HG03159 (cell line): ENCODE data around the gene ALPL.

Source experiments
- ATAC-seq: cut with Tn5 transposase; IDR thresholded peaks from one replicate; pipeline ENCODE4 v1.9.1; 2021; ENCODE audit warnings: mild to moderate bottlenecking, moderate library complexity; ENCODE audit not compliant: unreplicated experiment

Gene ALPL

DNA sequence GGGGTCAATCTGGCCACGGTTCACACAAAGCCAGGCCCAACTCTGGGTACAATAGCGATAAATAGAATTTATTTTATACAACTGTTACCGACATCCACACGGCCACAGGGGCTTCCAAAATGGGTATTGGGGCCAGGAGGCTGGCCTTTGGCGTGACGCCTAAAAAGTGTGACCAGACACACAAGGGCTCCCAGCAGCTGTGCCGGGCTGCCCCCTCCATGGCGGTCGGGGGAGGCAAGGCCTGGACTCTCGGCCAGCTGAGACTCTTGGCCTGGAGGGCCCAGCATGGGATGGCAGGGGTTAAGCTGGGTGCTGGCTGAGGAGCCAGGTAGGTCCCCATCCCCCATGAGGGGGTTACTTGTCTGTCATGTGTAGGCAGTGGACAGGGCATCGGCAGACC is 87.0 kb downstream of the ALPL start:
- no peak for ATAC-seq

GRCh38 chr1:21596628-21597027 is 87.4 kb downstream of the ALPL start:
- ATAC-seq, result no peak

DNA sequence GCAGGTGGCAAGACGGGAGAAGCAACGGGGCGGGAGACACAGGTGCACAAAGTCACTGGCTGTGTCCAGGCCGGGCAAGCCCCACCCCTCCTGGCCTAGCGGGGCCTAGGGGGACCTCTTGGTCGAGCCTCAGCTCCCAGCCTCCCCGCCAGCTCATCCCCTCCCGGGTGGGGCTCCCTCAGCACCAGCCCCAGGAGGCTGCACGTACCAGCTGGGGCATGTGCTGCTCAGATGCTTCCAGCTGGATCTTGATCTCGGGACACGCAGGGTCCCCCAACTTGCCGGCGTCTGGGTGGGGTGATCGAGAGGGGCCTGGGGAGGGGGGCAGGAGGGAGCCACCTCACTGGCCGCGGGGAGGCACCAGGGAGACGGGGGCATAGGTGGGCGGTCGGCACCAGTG is 88.5 kb downstream of the ALPL start:
- ATAC-seq, result no peak

DNA sequence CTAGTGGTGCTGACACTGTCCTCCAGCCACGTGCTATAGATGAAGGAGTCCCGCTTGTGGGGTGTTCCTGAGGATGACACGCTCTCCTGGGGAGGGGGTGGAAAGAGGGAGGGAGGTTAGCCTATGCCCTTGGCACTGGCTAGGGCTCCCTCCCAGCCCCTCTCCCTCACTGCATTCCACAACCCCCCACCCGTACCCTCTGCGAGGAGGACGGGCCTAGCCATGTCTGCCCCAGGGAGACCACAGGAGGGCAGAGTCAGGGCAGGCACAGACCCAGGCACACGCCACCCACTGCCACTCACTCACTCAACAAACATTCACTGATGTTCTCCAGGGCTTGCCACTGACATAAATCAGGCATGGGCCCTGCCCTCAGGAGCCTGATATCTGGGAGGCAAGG is 89.2 kb downstream of the ALPL start:
- no peak for ATAC-seq

DNA sequence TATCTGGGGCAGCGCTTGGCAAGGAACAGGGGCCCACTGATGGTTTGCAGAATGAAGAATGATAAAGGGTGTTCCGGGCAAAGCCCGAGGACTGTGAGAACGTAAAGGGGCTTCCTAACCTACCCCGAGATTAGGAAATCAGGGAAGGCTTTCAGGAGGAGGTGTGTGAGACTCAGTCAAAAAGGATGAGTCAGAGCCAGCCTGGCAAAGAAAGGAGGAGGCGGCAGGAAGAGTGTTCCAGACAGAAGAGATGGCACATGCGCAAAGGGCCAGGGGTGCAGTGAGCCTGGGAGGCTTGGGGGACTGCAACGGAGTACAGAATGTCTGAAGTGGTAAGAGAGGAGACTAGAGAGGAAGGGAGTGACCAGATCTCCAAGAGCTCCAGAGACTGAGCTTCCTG is 89.7 kb downstream of the ALPL start:
- ATAC-seq, result no peak

DNA sequence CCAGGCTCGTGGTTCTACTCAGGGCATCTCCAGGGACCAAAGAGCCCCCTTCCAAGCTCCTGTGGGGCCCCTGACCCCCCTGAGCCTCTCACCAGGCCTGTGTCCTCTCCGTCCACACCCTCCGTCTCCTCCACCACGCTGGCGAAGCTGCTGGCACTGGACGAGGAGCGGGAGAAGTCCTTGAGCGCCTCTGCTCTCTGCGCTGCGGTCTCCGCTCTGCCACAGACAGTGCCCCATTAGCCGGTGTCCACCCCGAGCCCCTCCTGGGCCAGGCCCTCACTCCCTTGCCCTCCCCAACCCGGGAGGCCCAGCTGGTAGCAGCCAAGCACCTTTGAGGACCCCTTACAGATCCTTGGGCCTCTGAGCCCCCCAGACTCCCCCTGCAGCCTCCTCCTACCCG is 90.2 kb downstream of the ALPL start:
- no peak for ATAC-seq

- no peak for ATAC-seq
Measured at GRCh38 chr1:21601278-21602048, 92.2 kb downstream of the ALPL start.

- no peak for ATAC-seq
Measured at GRCh38 chr1:21603177-21604138, 94.2 kb downstream of the ALPL start.

- no peak for ATAC-seq
Measured at GRCh38 chr1:21604208-21604957, 95.2 kb downstream of the ALPL start.

- ATAC-seq, result no peak
Measured at GRCh38 chr1:21605012-21605715, 95.9 kb downstream of the ALPL start.

DNA sequence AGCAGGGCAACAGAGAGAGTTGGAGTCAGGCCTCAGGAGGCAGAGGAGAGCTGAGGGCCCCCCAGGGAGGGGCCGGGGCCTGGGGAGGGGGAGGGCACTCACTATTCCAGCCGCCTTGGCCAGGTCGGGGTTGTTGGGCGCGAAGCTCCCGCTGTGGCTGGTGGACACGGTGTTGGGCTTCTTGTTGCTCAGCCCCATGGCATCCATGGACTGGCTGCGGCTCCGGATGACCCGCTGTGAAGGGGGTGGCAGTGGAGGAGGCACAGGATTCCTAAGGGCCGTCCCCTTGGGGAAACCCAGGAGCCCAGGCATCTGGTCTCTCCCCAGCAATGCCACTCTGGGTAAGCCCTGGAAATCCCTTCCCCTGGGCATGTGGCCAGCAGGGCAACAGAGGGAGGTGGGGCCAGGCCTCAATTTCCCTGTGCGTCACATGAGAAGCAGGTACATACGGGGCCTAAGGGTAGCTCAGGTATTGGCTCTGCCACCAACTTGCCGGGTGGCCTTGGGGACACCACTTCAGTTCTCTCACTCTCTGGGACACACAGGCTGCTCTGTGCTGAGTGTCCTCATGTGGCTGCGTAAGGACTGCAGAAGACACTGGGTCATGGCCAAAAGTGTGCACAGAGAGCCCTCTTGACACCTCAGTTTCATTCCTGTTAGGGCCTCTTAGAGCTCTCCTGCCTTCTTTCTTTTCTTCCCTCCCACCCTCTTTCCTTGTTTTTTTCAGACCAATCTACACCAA is 96.9 kb downstream of the ALPL start:
- no peak for ATAC-seq

GRCh38 chr1:21607549-21608529 is 98.6 kb downstream of the ALPL start:
- ATAC-seq, result no peak

DNA sequence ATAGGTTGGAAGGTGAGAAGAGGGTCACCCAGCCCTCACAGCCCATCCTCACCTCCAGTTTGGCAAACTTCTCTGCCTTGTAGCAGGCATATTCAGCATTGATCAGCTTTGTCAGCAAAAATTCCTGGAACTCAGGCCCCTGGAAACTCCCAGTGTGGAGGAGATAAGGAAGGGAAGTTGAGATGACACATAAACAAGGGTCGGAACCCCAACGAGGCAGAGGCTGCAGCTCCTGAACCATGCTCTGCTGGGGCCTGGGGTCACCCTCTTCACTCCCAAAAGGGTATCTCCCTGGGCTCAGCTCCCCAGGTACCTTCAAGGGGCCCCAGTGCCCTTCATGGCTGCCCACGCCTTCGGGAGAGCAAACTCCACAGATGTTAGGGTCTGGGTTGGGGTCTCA is 99.6 kb downstream of the ALPL start:
- no peak for ATAC-seq

DNA sequence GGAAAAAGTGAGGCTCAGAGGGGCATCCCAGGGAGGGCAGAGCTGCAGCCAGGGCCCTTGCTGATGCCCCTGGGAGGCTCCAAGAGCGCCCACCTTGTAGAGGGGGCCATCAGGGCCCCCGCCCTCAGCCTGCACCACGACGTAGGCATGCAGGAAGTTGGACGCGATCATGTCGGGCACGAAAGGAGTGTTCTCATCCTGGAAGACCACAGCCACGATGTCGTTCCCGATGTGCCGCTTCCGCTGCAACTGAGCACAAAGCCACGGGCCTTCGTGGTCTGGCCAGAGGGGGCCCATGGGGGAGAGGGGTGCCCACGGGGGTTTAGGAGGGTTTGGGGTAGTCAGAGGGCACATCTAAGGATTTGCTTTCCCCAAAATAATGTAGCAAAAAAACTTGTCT is 100.8 kb downstream of the ALPL start:
- ATAC-seq, result no peak

DNA sequence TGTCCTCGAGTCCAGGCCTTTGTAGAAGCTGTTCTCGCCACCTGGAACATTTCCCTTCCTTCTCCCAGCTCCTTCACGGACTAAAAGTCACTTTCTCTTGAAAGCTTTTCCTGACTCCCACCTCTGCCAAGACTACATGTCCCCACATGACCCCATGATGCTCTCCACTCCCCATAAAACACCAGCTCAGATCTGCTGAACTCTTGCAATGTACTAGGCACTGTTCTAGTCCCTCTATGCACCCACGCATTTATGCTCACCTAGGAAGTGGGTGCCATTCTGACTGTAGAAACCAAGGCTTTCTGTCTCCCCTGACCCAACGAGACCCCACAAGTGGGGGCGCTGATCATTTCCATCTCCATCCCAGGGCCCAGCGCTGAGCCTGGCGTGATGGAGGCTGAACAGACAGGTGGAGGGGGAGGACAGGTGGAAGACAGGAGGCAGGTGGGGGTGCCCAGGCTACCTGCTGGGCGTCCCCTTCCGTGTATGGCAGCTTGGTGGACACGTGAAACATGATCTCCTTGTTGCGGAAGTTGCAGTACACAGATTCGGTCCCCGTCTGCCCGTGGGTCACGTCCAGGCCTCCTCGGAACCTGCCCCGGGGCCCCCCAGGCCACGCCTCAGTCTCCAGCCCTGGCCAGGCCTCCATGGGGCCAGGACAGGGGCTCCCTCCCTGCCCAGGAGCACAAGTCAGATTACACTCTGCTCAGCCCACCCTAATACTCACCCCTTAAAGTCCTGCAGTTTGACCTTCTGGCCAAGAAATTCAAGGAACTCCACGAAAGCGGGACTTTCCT is 102.0 kb downstream of the ALPL start:
- no peak for ATAC-seq

DNA sequence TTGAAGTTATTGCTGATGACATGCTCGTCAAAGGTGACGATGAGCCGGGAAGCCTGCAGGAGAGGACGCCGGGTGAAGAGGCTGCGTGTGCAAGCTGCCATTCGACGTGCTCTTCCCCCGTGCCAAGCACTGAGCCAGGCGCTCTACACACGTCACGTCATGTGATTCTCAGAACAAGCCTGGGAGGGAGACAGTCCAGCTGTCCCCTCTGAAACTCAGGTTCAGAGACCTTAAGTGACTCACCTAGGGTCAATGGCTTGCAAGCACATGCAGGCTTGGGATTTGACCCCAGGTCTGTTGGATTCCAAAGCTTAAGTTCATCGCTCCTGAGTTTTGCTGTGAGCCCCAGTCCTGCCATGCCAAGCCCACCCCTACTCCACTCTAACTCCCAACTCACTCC is 102.8 kb downstream of the ALPL start:
- ATAC-seq, result no peak

DNA sequence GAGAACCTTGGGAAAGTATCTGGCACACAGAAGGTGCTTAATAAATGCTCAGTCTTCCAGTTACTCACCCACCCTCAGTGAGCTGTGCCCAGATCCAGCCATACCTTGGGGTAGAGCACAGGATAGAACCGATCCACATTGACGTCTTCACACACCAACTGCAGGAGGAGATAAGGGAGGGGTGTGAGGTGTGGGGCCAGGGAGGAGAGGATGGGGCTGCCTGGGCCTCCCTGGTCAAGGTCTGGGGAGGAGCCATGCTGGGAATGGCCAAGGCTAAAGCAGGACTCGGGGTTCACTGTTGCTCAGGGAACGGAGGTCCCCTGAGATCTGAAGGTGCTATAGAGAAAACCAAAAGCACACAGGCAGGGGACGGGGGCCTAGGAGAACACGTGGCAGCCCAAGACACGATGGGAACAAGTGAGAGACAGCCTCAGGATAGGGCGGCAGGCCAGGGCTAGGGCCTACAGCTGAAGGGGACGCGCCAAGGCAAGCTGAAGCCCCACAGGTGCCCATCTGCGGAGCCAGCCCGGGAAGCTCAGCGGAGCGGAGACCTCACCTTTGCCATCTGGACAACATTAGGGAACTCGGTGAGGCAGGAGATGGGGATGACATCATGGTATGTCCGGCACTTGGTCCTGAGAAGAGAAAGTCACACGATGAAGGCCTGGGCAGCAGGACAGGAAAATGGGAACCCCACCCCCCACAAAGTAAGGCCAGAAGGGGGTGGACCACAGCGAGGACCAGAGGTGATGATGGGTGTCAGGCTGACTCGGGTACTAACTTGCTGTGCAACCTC is 104.0 kb downstream of the ALPL start:
- ATAC-seq, result no peak
